Measurements from ENCODE around the gene TNFRSF17. TPM values are rescaled to one million over a fixed set of nuclear protein-coding genes. Genes with fewer than 3 reads are reported as not detected.
"Not testable (repeated sequence)": the region's sequence is repeated elsewhere in the genome, so short reads cannot be mapped to it uniquely, and the experiment has no call there.

TNFRSF17 gene
- total RNA-seq = not detected

- 43% methylated on average over 9 of the region's 9 CpGs for WGBS
- Histone ChIP-seq H3K27ac (no peak within 1 kb of the TSS), H3K27me3 (no peaks in the 10 kb centered on the region), H3K4me1 (no peaks in the 10 kb centered on the region), H3K9me3 (no peaks in the 10 kb centered on the region), H3K4me3 (no peak within 1 kb of the TSS), H3K36me3 (no peaks in the 10 kb centered on the region)
- no peak for TF ChIP-seq EP300 (IDR thresholded peaks at IDR 0.05)
- no peak for TF ChIP-seq CTCF (IDR thresholded peaks at IDR 0.05)
- no peak for TF ChIP-seq POLR2AphosphoS5 (IDR thresholded peaks at IDR 0.05)
- no peak for TF ChIP-seq POLR2A (IDR thresholded peaks at IDR 0.05)
- no peak for DNase-seq (ENCODE audit: low spot score in 2 of 2)
Observed at GRCh38 chr16:11964761-11965551, at the start of gene TNFRSF17. TSS of gene TNFRSF17 (plus strand) at chr16:11965210. CDS start at chr16:11965325, 115 bp downstream.

GRCh38 chr16:11915644-11916523, 49.1 kb upstream of the TNFRSF17 start, which contains the start of gene GSPT1:
TSS of gene GSPT1 (minus strand) at chr16:11915956. CDS start at chr16:11915720, 236 bp downstream.
- no peaks in the 10 kb centered on the region for H3K36me3 ChIP-seq
- TF ChIP-seq POLR2AphosphoS5 (IDR thresholded peaks at IDR 0.05) (peak; percentile 56 to 99 (median 92)), EP300 (IDR thresholded peaks at IDR 0.05) (no peak), CTCF (IDR thresholded peaks at IDR 0.05) (peak in 1 of 2 donors; percentile 27), POLR2A (IDR thresholded peaks at IDR 0.05) (peak; percentile 64 to 86)
- no peaks in the 10 kb centered on the region for H3K27me3 ChIP-seq
- H3K4me1 ChIP-seq = peaks cover 37% of the 10 kb centered on the region
- peak; percentile 100 for DNase-seq (ENCODE audit: low spot score in 2 of 2)
- WGBS = 2% methylated on average over 16 of the region's 84 CpGs
- no peaks in the 10 kb centered on the region for H3K9me3 ChIP-seq
- H3K27ac ChIP-seq = peak within 1 kb of the TSS; percentile 97
- H3K4me3 ChIP-seq = peak within 1 kb of the TSS; percentile 98

- Histone ChIP-seq H3K27ac (peak overlapping the region; percentile 97), H3K9me3 (no peaks in the 10 kb centered on the region), H3K27me3 (no peaks in the 10 kb centered on the region), H3K4me3 (peak overlapping the region; percentile 98), H3K4me1 (peaks cover 32% of the 10 kb centered on the region), H3K36me3 (no peaks in the 10 kb centered on the region)
- DNase-seq (ENCODE audit: low spot score in 2 of 2) = no peak
- TF ChIP-seq EP300 (IDR thresholded peaks at IDR 0.05) (no peak), CTCF (IDR thresholded peaks at IDR 0.05) (no peak), POLR2A (IDR thresholded peaks at IDR 0.05) (no peak), POLR2AphosphoS5 (IDR thresholded peaks at IDR 0.05) (no peak)
- WGBS = 47% methylated on average over 13 of the region's 13 CpGs
Observed at GRCh38 chr16:11916524-11917285, 48.3 kb upstream of the TNFRSF17 start.

- not testable (repeated sequence) for DNase-seq (ENCODE audit: low spot score in 2 of 2); H3K9me3 ChIP-seq; H3K27me3 ChIP-seq; H3K4me1 ChIP-seq; H3K4me3 ChIP-seq; H3K36me3 ChIP-seq; H3K27ac ChIP-seq
- WGBS = 82% methylated on average over 10 of the region's 10 CpGs
Observed at GRCh38 chr16:11924046-11924445, 41.0 kb upstream of the TNFRSF17 start.

GRCh38 chr16:11927350-11927749, 37.7 kb upstream of the TNFRSF17 start:
- not testable (repeated sequence) for H3K27ac ChIP-seq; DNase-seq (ENCODE audit: low spot score in 2 of 2); H3K9me3 ChIP-seq; H3K4me3 ChIP-seq; H3K4me1 ChIP-seq; H3K36me3 ChIP-seq; H3K27me3 ChIP-seq
- WGBS = 86% methylated on average over 13 of the region's 13 CpGs

GRCh38 chr16:11941945-11942344, 23.1 kb upstream of the TNFRSF17 start, which contains the start of gene NPIPB2:
TSS of gene NPIPB2 (minus strand) at chr16:11942045. CDS start at chr16:11942045, 0 bp downstream.
- WGBS = 100% methylated on average over 2 of the region's 4 CpGs
- H3K9me3 ChIP-seq; H3K27ac ChIP-seq; H3K4me1 ChIP-seq; H3K27me3 ChIP-seq; H3K36me3 ChIP-seq; H3K4me3 ChIP-seq; DNase-seq (ENCODE audit: low spot score in 2 of 2): not testable (repeated sequence)
